Keratinocyte (primary cell): Measurements from ENCODE around the gene TOX3. TPM values are rescaled to one million over a fixed set of nuclear protein-coding genes. Genes with fewer than 3 reads are reported as not detected.

Source experiments
- DNase-seq: peaks from one replicate; pipeline ENCODE4 v3.0.0-alpha.2; 2011; ENCODE audit warnings: low read depth, missing footprints, low spot score
- FAIRE-seq: peaks from 2 replicates; lab custom pipeline; 2011; peaks lifted over from hg19 to GRCh38; lab: Jason Lieb, UNC
- H2AFZ ChIP-seq: 2 replicates; pipeline ENCODE4 v1.6.0; 2012; ENCODE audit warnings: low read length, control low read depth, inconsistent platforms; ENCODE audit not compliant: control insufficient read depth
- H3K27ac ChIP-seq: 2 replicates; pipeline ENCODE4 v1.5.1; 2011; ENCODE audit warnings: low read length; ENCODE audit not compliant: control insufficient read depth, insufficient read depth
- H3K27me3 ChIP-seq: 3 replicates; pipeline ENCODE4 v1.6.0; 2011; ENCODE audit warnings: low read length; ENCODE audit not compliant: control insufficient read depth, insufficient read depth; ENCODE audit errors: extremely low read depth
- H3K36me3 ChIP-seq, 2 experiments: 2 replicates in 1 of 2; 3 replicates in 1 of 2; pipeline ENCODE4 v1.5.1; 2011; ENCODE audit warnings: low read length in 2 of 2, mild to moderate bottlenecking in 1 of 2; ENCODE audit not compliant: control insufficient read depth in 2 of 2, insufficient read depth in 2 of 2; ENCODE audit errors: extremely low read depth in 1 of 2
- H3K4me1 ChIP-seq: 3 replicates; pipeline ENCODE4 v1.5.1; 2011; ENCODE audit warnings: low read length; ENCODE audit not compliant: control insufficient read depth, insufficient read depth; ENCODE audit errors: extremely low read depth
- H3K4me2 ChIP-seq: 3 replicates; pipeline ENCODE4 v1.6.0; 2011; ENCODE audit warnings: low read depth, low read length; ENCODE audit not compliant: control insufficient read depth, insufficient read depth; ENCODE audit errors: extremely low read depth
- H3K4me3 ChIP-seq, 3 experiments: fragments of 200-600 bp in 1 of 3; sonication (generic) in 1 of 3; 2 replicates in 2 of 3; 3 replicates in 1 of 3; pipeline ENCODE4 v1.5.1; 2011 to 2016; ENCODE audit warnings: low read length in 3 of 3, mild to moderate bottlenecking in 3 of 3, control low read depth in 2 of 3, inconsistent platforms in 1 of 3, low read depth in 1 of 3, mixed read lengths in 1 of 3, mixed run types in 1 of 3, moderate library complexity in 1 of 3; ENCODE audit not compliant: control insufficient read depth in 2 of 3, insufficient read depth in 2 of 3; ENCODE audit errors: extremely low read depth in 1 of 3
- H3K79me2 ChIP-seq: 2 replicates; pipeline ENCODE4 v1.6.0; 2012; ENCODE audit warnings: low read length; ENCODE audit not compliant: control insufficient read depth, insufficient read depth
- H3K9ac ChIP-seq: 3 replicates; pipeline ENCODE4 v1.6.0; 2011; ENCODE audit warnings: low read length; ENCODE audit not compliant: control insufficient read depth, insufficient read depth; ENCODE audit errors: extremely low read depth
- H3K9me1 ChIP-seq: 3 replicates; pipeline ENCODE4 v1.6.0; 2011; ENCODE audit warnings: low read length; ENCODE audit not compliant: control insufficient read depth, insufficient read depth; ENCODE audit errors: extremely low read depth
- H3K9me3 ChIP-seq: 2 replicates; pipeline ENCODE4 v1.5.1; 2012; ENCODE audit warnings: low read depth, low read length; ENCODE audit not compliant: control insufficient read depth
- H4K20me1 ChIP-seq: 3 replicates; pipeline ENCODE4 v1.6.0; 2011; ENCODE audit warnings: low read length; ENCODE audit not compliant: control insufficient read depth, insufficient read depth; ENCODE audit errors: extremely low read depth
- EZH2 ChIP-seq: IDR thresholded peaks from one replicate; pipeline ENCODE4 v1.6.1; 2012; ENCODE audit warnings: inconsistent platforms, mild to moderate bottlenecking, low read length, moderate library complexity
- dilution Hi-C: fragments of 300-500 bp; cut with MboI; formaldehyde crosslinking; loops from one replicate; pipeline ENCODE4 v1.7.0; 2020; ENCODE audit warnings: low sequenced_read_pairs; ENCODE audit not compliant: extremely low pct_ligation_motif_present
- polyA plus RNA-seq, 5 experiments: library from polyadenylated mRNA; depleted of rRNA in 3 of 5; stranded (reverse) in 3 of 5; stranded (forward) in 1 of 5; unstranded in 1 of 5; fragments of >200 nt; gene quantifications; 1 replicate in 1 of 5; 2 replicates in 3 of 5; 3 replicates in 1 of 5; pipeline versions ENCODE4 v1.2.1 to v1.2.3, GENCODE V29; 2011 to 2012; ENCODE audit warnings: missing spikeins in 2 of 5, low read depth in 1 of 5, low replicate concordance in 1 of 5
- TF ChIP-seq, protein P1 (sequence below), 3 experiments: IDR thresholded peaks in 1 of 3; conservative IDR thresholded peaks in 1 of 3; optimal IDR thresholded peaks in 1 of 3; 2 replicates in 2 of 3; 3 replicates in 1 of 3; pipeline versions ENCODE3 to v1.5.1; 2011; ENCODE audit warnings: low read length in 3 of 3, mild to moderate bottlenecking in 3 of 3, moderate library complexity in 2 of 3, control low read depth in 1 of 3, inconsistent platforms in 1 of 3; ENCODE audit not compliant: insufficient read depth in 2 of 3; ENCODE audit errors: extremely low read depth in 1 of 3

The TOX3 gene
- polyA plus RNA-seq, 1 donor (not counting 4 experiments of a cell fraction or from before 2014, with no cell fraction given) = not detected

DNA sequence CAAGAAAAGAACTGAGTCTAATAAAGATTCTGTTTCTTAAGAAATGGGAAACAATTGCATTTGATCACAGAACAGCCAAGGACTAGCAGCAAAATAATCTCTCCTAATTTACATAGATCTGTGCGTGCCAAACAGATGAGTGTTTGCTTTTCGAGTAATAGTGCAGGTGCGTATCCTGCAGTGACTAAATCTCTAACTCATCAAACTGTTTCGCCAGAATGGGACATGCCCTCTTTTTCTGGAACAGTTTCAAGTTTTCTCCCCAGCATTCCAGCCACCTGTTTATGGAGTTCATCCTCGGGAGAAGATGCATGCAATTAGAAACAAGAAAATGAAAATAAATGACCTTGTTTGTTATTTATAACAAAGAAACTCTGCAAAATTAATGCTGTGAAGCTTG is 5.7 kb upstream of the TOX3 start:
- Histone ChIP-seq H3K4me2 (peak overlapping the region; percentile 14), H3K9me3 (no peaks in the 10 kb centered on the region), H3K27ac (no peak overlapping the region), H3K79me2 (no peaks in the 10 kb centered on the region), H3K4me3 (no peak overlapping the region), H3K36me3 (no peaks in the 10 kb centered on the region), H3K4me1 (peaks cover 7% of the 10 kb centered on the region), H3K27me3 (peaks cover 10% of the 10 kb centered on the region), H4K20me1 (no peaks in the 10 kb centered on the region), H2AFZ (no peak overlapping the region), H3K9me1 (no peaks in the 10 kb centered on the region), H3K9ac (no peak overlapping the region)
- TF ChIP-seq EZH2 = no peak
- TF ChIP-seq, protein P1, sequence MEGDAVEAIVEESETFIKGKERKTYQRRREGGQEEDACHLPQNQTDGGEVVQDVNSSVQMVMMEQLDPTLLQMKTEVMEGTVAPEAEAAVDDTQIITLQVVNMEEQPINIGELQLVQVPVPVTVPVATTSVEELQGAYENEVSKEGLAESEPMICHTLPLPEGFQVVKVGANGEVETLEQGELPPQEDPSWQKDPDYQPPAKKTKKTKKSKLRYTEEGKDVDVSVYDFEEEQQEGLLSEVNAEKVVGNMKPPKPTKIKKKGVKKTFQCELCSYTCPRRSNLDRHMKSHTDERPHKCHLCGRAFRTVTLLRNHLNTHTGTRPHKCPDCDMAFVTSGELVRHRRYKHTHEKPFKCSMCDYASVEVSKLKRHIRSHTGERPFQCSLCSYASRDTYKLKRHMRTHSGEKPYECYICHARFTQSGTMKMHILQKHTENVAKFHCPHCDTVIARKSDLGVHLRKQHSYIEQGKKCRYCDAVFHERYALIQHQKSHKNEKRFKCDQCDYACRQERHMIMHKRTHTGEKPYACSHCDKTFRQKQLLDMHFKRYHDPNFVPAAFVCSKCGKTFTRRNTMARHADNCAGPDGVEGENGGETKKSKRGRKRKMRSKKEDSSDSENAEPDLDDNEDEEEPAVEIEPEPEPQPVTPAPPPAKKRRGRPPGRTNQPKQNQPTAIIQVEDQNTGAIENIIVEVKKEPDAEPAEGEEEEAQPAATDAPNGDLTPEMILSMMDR (optimal IDR thresholded peaks at IDR 0.05 in 1 of 3, IDR thresholded peaks at IDR 0.05 in 1 of 3, conservative IDR thresholded peaks at IDR 0.05 in 1 of 3; ENCODE audit: extremely low read depth in 1 of 3, insufficient read depth in 2 of 3, low read length in 3 of 3) = no peak
- DNase-seq (peak; percentile 32), FAIRE-seq (peak; percentile 74)
- dilution Hi-C loops = no loop called here

DNA sequence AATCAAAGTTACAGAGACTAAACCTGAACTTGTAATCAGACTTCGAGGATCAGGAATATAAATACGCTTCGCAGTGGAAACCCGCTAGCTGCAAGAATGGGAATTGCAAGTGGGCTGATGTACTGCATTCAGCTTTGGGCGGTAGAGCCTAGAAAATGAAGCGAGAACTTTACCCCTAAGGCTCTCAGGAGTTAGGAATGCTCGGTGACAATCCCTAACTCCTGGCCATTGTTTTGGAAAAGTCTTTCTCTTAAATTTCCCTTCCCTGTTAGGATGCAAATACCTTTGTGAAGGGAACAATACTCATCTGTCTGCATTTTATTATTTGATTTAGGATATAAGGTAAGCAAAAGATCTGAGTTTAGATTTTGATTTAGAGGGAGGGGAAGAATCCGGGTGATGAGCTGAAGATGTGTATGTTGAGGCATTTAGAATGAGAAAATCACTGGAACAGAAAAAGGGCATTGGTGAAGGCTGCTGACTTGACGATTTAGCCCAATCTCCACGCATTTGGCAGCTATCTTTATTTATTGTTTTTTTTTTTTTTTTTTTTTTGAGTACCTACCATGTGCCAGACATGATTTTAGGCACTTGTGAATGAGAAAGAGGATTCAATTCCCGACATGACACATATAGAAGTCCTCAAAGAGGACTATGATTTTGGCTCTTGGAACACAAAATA is 2.2 kb upstream of the TOX3 start:
- dilution Hi-C loops = no loop called here
- Histone ChIP-seq H4K20me1 (no peaks in the 10 kb centered on the region), H3K27ac (no peak overlapping the region), H3K4me3 (no peak overlapping the region), H3K9me1 (no peaks in the 10 kb centered on the region), H3K36me3 (no peaks in the 10 kb centered on the region), H3K4me1 (peaks cover 9% of the 10 kb centered on the region), H3K79me2 (no peaks in the 10 kb centered on the region), H3K4me2 (no peak overlapping the region), H3K9me3 (no peaks in the 10 kb centered on the region), H3K27me3 (peaks cover 41% of the 10 kb centered on the region), H2AFZ (no peak overlapping the region), H3K9ac (no peak overlapping the region)
- DNase-seq (no peak), FAIRE-seq (no peak)
- TF ChIP-seq, protein P1 (optimal IDR thresholded peaks at IDR 0.05 in 1 of 3, IDR thresholded peaks at IDR 0.05 in 1 of 3, conservative IDR thresholded peaks at IDR 0.05 in 1 of 3; ENCODE audit: extremely low read depth in 1 of 3, insufficient read depth in 2 of 3, low read length in 3 of 3) = peak; percentile 13 to 29 (median 19)
- TF ChIP-seq EZH2 = no peak
